GM21423 (cell line): ENCODE data around the gene CLDN12.

Source experiments
- ATAC-seq: cut with Tn5 transposase; IDR thresholded peaks from one replicate; pipeline ENCODE4 v1.9.1; 2021; ENCODE audit warnings: mild to moderate bottlenecking, moderate library complexity; ENCODE audit not compliant: unreplicated experiment

CLDN12 gene

GRCh38 chr7:90403174-90404113, at the start of gene CLDN12:
Gene CLDN12 (plus strand): TSS chr7:90403461. CDS start chr7:90412677, 9,216 bp downstream.
- peak; percentile 96 for ATAC-seq

GRCh38 chr7:90383422-90383821, 19.8 kb upstream of the CLDN12 start:
- no peak for ATAC-seq

GRCh38 chr7:90383861-90384260, 19.4 kb upstream of the CLDN12 start:
- ATAC-seq: no peak

- no peak for ATAC-seq
These were observed 18.8 kb upstream of the CLDN12 start for GRCh38 chr7:90384433-90384832.

- no peak for ATAC-seq
These were observed 15.6 kb upstream of the CLDN12 start for GRCh38 chr7:90387470-90388240.

- no peak for ATAC-seq
These were observed 12.3 kb upstream of the CLDN12 start for GRCh38 chr7:90390926-90391325.

GRCh38 chr7:90391488-90391887, 11.8 kb upstream of the CLDN12 start:
- no peak for ATAC-seq

- no peak for ATAC-seq
These were observed 6.8 kb upstream of the CLDN12 start for GRCh38 chr7:90396420-90396819.

GRCh38 chr7:90401989-90402388, 1.3 kb upstream of the CLDN12 start:
- no peak for ATAC-seq

- no peak for ATAC-seq
These were observed 482 bp upstream of the CLDN12 start for GRCh38 chr7:90402785-90403173.

GRCh38 chr7:90404777-90405176, 1.5 kb downstream of the CLDN12 start:
- no peak for ATAC-seq

- ATAC-seq: no peak
These were observed 4.2 kb downstream of the CLDN12 start for GRCh38 chr7:90407484-90407821.

- no peak for ATAC-seq
These were observed 4.9 kb downstream of the CLDN12 start for GRCh38 chr7:90408142-90408541.

- no peak for ATAC-seq
These were observed 6.4 kb downstream of the CLDN12 start for GRCh38 chr7:90409667-90410066.

GRCh38 chr7:90411510-90411909, 8.2 kb downstream of the CLDN12 start:
- ATAC-seq: no peak

- no peak for ATAC-seq
These were observed 9.4 kb downstream of the CLDN12 start for GRCh38 chr7:90412458-90413184.

GRCh38 chr7:90413185-90413528, 9.9 kb downstream of the CLDN12 start:
- no peak for ATAC-seq

- no peak for ATAC-seq
These were observed 18.4 kb downstream of the CLDN12 start for GRCh38 chr7:90421651-90422050.

- ATAC-seq: peak; percentile 85
These were observed 21.5 kb downstream of the CLDN12 start for GRCh38 chr7:90424720-90425119.

- ATAC-seq: no peak
These were observed 22.1 kb downstream of the CLDN12 start for GRCh38 chr7:90425376-90425775.
